ENCODE data around the gene RIC1.
"Not testable (repeated sequence)": the region's sequence is repeated elsewhere in the genome, so short reads cannot be mapped to it uniquely, and the experiment has no call there.

Gene RIC1

GRCh38 chr9:5675046-5675445 is 46.1 kb downstream of the RIC1 start:
- not testable (repeated sequence) for DNase-seq

DNA sequence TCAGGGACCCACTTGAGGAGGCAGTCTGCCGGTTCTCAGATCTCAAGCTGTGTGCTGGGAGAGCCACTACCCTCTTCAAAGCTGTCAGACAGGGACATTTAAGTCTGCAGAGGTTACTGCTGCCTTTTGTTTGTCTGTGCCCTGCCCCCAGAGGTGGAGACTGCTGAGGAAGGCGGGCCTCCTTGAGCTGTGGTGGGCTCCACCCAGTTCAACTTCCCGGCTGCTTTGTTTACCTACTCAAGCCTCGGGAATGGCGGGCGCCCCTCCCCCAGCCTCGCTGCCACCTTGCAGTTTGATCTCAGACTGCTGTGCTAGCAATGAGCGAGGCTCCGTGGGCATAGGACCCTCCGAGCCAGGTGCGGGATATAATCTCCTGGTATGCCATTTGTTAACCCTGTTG is 54.7 kb downstream of the RIC1 start:
- DNase-seq, result not testable (repeated sequence)

GRCh38 chr9:5684101-5684500 is 55.2 kb downstream of the RIC1 start:
- DNase-seq, result no peak

DNA sequence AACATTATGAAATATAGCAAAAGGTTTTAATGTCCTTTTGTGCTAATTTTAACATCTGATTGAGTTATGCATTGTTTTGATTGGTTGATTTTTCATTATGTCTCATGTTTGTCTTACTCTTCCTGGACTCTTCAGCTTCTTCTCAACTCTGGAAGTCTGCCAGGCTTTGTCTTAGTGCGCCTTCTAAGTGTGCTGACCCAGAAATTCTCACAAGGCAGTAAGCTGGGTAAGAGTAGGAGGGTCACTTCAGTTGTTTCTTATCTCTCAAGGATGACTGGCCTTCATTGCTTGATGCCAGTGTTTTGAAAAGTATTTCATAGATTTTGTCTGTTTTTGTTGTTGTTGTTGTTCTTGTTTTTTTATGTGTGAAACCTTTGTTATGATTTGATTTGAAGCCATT is 59.2 kb downstream of the RIC1 start:
- DNase-seq, result no peak

GRCh38 chr9:5690278-5690677 is 61.4 kb downstream of the RIC1 start:
- no peak for DNase-seq

- no peak for DNase-seq
These were observed 67.0 kb downstream of the RIC1 start for GRCh38 chr9:5695860-5696259.

GRCh38 chr9:5696884-5697283 is 68.0 kb downstream of the RIC1 start:
- no peak for DNase-seq

DNA sequence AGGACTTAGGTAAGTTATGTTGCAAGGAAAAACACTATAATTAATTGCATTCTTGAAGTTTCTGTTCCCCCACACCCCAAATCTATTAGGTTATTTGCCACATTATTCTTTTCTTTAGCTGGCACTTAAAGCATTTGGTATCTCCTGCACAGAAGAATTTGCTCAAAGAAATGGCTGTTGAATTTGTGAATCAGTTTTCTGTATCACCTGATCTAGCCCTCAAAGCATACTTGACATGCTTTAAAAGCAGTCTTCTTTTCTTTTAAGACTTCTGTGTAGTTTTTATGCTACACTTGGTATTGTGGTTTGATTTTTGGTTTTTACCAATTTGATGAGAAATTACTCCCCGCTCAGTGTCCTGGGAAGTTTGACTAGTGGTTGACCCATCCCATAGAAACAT is 69.1 kb downstream of the RIC1 start:
- no peak for DNase-seq

GRCh38 chr9:5698810-5699556 is 70.1 kb downstream of the RIC1 start:
- no peak for DNase-seq

GRCh38 chr9:5708414-5708813 is 79.5 kb downstream of the RIC1 start:
- DNase-seq, result no peak

DNA sequence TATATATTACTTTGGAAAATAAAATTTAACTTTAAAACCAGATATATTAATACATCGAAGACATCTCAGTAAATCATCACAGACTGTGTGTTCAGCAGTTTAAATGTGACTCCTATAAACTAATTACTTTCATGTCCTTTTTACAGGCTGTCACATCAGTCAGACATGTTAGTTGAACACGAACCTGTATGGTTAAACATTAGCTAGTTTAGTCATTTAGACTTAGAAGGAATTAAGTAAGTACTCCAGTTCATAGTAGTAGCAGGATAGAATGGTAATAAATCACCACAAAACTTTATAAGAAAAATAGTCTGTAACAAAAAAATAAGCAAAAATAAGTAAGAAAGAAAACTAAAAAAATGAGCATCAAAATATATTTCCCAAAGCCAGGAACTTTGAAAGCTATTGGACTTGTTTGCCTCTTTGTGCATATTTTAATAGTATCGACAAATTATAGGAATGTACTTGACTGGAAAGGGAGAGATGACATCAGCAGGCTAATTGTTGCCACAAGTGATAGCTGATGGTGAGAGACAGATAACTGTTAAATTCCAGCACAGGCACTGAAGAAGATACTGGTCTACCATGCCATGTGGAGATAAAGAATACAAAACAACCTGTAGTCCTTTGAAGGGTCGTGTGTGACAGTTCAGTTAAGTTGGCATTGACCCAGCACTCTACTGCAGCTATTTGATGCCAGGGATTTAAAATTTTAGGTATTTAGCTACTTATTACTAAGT is 83.9 kb downstream of the RIC1 start:
- no peak for DNase-seq

DNA sequence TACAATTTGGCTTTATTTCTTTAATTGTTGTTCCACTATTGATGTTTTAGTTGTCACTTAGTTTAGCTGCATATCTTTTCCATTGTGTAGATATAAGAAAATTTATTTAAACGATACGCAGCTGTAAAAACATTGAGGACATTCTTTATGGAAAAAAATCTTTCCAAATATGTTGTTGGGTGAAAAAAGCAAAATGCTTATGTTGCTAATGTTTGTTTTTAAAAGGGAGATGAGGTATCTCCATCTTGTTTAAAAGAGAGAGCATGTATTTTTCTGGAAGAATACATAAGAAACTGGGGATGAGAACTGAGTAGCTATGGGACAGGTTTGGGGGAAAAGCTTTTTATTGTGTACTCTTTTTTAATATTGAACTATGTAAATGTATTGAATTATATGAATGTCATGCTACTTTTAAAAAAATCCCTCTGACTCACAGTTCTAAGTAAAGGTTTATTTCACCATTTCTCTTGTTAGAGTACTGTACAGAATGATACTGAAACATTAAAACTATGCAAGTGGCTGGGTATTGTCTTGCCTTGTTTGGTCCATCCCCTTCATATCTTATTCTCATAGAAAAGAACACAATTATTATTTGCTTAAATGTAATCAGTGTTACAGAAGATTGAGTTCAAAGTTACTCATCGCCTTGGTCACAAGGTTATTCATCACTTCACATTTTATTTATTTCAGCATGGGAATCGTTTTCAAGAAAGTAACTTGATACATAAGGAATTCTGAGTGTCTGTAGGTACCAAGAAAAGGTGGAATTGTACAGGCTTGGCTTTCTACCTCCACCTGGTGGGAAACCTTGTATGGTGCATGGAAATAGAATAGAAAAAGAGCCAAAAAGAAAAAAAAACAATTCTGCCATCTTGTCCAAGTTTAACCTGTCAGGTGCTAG is 85.8 kb downstream of the RIC1 start:
- DNase-seq, result no peak

GRCh38 chr9:5715548-5716127 is 86.7 kb downstream of the RIC1 start:
- no peak for DNase-seq

GRCh38 chr9:5717434-5717833 is 88.5 kb downstream of the RIC1 start:
- not testable (repeated sequence) for DNase-seq

GRCh38 chr9:5718296-5719032 is 89.6 kb downstream of the RIC1 start:
- DNase-seq, result no peak

DNA sequence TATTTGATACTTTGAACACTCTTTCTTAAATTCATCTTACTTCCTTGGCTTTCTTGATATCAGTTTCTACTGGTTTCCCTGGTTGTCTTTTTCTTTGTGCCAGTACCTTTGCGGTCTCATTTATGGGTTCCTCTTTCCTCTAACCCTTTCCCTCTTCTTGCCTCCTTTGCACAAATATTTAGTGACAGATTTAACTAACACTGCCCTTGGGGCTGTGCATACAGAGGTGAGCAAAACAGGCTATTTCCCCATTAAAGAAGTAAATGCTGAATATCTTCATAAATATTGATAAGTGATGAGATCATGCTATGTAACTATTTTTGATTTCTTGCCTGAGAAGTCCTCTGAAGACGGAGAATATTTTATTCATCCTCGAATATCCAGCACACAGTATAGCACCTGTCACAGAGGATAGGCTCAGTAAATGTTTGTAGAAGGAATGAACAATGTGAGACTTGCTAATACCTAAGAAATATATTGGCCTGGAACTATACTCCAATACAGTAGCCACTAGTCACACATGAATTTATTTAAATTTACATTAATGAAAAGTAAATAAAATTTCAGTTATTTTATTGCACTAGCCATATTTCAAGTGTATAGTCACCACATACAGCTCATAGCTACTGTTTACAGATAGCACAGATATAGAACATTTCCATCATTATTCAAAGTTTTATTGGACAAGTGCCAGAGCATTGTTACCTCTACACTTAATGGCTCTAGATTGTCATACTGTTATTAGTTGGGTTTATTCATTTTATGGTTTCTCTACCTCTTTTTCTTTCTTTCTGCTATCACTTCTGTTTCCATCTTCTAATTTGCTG is 90.4 kb downstream of the RIC1 start:
- no peak for DNase-seq

DNA sequence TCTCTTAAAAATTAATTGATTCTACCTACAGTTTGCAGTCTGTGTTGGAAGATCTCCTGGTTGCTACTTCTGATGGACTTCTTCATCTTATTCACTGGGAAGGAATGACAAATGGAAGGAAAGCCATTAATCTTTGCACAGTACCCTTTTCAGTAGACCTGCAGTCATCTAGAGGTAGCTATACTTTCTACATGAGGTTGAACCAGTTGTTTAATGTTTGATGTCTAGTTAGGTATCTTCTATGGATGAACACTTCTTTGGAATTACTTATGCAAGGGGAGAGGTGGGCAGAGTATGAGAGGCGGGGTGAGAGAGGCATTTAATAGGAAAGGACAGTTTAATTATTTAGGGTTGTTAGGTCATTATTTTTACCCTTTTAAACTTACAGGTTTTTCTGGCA is 91.2 kb downstream of the RIC1 start:
- no peak for DNase-seq

GRCh38 chr9:5721279-5722087 is 92.6 kb downstream of the RIC1 start:
- DNase-seq, result no peak

DNA sequence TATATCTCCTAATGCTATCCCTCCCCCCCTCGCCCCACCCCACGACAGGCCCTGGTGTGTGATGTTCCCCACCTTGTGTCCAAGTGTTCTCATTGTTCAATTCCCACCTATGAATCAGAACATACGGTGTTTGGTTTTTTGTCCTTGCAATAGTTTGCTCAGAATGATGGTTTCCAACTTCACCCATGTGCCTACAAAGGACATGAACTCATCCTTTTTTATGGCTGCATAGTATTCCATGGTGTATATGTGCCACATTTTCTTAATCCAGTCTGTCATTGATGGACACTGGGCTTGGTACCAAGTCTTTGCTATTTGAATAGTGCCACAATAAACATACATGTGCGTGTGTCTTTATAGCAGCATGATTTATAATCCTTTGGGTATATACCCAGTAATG is 93.8 kb downstream of the RIC1 start:
- DNase-seq, result not testable (repeated sequence)

- no peak for DNase-seq
These were observed 106.2 kb downstream of the RIC1 start for GRCh38 chr9:5735072-5735471.
